ENCODE results near the gene UQCRH.
A peak's percentile ranks its signal among the peaks of the same experiment; 100 is the strongest.
"Not testable (repeated sequence)": the region's sequence is repeated elsewhere in the genome, so short reads cannot be mapped to it uniquely, and the experiment has no call there.

Gene UQCRH

DNA sequence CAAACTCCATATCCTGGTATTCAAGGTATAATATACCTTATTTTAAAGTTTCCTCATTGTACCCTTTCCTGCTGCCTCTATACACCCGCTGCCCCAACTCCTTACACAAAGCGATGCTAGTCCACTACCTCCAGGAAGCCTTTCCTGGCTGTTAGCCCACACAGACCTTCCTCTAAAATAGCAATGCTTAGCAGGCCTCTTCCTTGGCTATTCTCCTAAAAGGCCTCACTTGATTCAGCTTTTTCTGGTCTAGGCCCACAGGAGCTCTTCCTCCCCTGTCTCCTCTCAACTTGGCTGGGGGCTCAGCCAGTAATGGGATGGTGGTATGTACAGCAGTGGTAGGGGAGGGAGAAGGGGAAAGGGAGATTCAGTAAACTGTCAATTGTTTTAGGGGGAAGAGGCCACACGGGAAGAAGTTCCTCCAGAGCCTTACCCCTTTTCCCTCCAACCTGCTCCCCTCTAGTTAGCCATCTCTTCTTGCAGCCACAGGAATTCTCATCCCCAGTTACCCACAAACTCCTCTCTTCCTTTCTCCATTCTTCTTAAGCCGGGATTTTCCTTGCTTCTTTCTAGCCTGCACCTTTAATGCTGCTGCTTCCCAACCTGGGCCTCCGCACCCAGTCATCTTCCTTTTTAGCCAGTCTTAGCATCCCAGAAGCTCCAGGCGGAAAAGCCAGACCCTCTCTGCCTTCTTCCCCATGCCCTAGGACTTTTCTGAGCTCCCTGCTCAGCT lies 2.7 kb upstream of the UQCRH start:
- DNase-seq (ENCODE audit: low spot score), result peak; percentile 20

DNA sequence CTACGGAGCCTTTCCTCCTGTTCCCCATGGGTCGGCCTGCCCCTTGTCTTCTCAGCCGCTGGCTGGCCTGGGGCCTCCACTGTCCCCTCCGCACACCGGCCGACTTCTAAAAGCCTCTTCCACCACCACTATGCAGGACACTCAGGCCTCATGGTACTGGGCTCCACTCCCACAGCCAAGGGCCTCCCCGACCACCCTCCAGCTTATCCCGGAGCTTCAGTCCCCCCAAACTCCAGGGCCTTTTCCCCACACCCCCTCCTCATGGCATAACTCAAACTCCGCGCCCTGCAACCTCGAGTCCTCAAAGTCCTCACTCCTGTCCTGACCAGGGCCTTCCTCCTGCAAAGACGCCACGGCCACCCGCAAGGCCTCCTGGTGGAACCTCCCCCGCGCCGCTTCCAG lies 2.1 kb upstream of the UQCRH start:
- DNase-seq (ENCODE audit: low spot score), result no peak

DNA sequence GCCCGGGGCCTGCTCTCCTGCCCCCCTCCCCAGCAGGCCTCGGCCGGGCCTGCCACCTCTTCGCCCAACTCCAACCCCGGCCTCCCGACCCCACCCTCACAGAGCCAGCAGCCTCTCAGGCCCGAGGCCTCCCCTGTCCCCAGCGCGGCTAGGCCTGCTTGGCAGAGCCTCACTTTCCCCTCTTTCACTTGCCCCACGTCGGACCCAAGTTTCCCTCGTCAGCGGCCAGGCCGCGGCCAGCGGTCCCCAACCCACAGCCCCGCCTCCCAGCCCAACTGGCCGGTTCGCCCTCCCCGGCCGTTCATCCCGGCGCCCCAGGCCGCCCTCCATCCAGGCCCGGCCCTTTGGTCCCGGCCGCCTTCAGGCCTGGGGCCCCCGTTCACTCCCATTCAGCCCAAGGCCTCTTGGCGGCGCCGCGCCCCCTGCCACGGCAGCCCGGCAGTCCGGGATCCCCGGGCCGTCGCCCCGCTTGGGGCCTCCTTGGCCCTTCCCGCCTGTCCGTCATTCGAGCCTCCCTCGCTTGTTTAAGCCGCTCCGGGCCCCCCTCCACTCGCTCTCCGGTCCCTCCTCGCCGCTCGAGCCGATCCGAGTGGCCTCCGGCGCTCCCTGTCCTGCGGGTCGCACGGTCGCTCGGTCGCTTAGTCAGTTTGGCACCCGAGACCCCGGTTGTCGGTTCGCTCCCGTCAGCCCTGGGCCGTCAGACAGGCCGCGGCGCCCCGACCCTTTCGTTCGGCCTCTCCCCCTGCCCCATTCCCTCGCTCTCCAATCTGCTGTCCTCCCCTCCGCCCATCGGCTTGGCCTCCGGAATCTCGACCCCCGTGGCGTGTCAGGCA lies 1.5 kb upstream of the UQCRH start:
- peak; percentile 27 for DNase-seq (ENCODE audit: low spot score)

DNA sequence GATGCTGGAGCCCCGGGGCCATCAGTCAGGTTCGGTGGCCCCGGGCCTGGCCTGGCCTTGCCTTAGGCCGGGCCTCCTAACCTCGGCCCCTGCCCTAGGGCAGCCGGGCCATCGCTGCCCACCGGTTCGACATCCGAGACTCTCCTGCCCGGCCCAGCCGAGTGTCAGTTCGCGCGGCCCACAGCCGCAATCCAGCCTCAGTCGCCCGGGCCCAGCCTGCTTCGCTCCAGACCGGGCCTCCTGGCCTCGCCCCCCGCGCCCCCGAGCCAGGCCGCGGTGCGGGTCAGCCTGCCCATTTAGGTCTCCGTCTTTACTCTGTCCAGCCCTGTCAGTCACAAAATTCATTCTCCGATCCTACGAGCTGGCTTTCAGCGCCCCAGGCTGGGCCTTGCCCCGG lies 859 bp upstream of the UQCRH start:
- peak; percentile 18 for DNase-seq (ENCODE audit: low spot score)

DNA sequence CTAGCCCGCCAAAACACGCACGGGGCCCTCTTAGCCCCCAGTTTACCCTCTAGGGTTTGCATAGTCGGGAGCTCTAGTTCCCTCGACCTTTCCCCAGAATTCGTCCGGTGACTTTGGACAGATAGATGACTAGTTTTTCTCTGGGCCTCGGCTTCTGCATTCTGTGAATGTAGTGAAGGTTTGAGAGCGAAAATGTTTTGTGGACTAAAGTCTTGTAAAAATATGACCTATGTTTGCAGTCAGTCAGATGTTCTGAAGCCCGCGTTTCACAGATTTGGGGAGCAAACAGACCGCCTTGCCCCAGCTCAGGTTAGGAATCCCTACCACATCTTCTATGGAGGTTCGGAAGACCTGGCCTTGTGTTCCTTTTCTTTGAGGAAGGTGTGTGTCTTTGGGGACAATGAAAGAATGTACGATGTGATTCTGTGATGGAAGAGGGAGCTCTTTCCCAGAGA lies 401 bp downstream of the UQCRH start:
- no peak for DNase-seq (ENCODE audit: low spot score)

DNA sequence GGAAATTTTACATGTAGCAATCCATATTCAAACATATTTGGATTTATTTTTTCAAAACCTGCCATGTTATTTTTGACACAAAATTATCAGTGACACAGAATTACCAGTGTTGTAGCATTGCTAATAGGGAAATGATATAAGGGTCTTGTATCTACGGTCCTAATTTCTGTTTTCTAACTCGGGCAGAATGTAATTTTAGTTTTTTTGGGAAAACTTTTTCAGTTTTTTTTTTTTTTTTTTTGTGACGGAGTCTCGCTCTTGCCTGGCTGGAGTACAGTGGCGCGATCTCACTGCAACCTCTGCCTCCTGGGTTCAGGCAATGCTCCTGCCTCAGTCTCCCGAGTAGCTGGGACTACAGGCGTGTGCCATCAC lies 2.6 kb downstream of the UQCRH start:
- no peak for DNase-seq (ENCODE audit: low spot score)

DNA sequence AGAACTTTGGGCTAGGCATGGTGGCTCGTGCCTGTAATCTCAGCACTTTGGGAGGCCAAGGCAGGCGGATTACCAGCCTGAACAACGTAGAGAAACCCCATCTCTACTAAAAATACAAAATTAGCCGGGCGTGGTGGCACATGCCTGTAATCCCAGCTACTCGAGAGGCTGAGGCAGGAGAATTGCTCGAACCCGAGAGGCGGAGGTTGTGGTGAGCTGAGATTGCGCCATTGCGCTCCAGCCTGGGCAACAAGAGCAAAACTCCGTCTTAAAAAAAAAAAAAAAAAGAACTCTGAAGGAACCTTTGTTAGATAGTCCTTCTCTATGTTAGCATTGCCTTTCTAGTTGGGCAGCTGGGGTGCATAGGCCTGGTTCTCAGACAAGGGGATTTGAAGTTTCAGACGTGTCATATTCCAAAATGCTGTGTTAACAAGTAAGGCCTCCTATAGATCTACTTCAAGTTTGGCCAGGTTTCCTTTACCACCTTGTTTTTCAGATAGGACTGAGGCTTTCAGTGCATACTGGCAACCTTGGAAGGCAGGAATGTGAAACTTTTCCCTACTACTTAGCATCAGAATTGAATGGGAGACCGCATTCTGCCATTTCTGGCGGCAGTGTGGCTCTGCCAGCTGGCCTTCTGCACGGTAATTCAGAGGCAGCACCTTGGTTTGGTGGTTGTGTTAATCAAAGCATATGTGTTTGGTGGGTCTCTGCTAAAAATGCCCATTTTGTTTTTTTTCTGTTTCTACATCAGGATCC lies 6.1 kb downstream of the UQCRH start:
- DNase-seq (ENCODE audit: low spot score), result no peak

DNA sequence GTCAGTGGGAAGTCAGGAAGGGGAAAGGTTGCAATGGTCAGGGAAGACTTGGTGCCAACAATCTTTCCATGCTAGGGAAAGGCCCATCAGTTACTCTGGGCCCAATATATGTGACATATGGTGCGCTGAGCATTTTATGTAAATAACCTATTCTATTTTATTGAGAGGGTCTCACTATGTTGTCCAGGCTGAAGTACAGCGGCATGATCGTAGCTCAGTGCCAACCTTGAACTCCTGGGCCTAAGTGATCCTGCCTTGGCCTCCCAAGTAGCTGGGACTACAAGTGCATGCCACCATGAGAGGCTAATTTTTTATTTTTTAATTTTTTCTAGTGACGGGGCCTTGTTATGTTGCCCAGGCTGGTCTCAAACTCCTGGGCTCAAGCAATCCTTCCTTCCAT lies 6.8 kb downstream of the UQCRH start:
- DNase-seq (ENCODE audit: low spot score), result no peak

DNA sequence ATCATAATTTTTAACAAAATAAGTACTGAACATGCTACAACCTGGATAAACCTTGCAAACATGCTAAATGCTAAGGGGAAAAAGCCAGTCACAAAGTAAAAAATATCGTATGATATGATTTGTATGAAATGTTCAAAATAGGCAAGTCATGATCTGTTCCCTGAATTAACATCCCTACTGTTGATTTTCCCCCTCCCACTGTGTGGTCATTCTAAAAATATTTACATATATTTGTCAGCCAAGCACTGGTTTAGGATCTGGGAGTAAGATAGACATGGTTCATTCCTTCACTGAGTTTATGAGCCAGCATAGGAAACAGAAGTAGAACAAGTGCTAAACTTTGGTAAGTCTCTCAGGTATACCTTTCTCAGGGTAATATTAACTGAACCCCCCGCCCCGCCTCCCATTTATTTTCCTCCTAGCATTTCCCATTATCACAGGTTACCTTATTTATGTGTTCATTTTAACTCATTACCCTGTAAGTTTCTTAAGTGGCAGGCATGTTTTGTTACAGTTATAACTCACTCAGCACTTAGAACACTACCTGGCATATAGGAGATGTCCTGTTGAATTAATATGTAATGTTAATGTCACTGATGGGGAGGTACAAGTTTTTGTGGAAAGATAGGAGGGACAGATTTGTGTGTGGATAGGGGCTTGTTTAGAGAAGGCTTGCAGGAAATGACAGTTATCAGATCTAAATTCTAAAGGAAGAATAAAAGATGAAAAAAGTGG lies 12.3 kb downstream of the UQCRH start:
- DNase-seq (ENCODE audit: low spot score), result no peak

DNA sequence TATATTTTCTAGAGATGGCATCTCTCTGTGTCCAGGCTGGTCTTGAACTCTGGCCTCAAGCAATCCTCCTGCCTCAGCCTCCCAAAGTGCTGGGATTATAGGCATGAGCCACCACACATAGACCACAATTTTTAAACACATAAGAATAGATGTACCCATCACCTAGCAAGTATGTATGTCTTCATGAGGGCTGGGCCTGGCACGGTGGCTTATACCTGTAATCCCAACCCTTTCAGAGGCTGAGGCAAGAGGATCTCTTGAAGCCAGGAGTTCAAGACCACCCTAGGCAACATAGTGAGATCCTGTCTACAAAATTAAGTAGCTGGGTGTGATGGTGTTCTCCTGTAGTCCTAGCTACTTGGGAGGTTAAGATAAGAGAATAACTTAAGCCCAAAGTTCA lies 13.8 kb downstream of the UQCRH start:
- no peak for DNase-seq (ENCODE audit: low spot score)

DNA sequence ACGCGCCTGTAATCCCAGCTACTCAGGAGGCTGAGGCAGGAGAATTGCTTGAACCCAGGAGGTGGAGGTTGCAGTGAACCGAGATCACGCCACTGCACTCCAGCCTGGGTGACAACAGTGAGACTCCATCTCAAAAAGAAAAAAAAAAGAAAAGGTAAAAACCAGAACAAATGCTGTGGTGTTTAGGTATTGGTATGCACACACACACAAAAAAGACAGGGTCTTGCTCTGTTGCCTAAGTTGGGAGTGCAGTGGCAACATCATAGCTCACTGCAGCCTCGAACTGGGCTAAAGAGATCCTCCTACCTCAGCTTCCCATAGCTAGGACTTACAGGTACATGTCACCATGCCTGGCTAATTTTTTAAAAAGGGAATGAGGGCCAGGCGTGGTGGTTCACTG lies 15.8 kb downstream of the UQCRH start:
- not testable (repeated sequence) for DNase-seq (ENCODE audit: low spot score)

DNA sequence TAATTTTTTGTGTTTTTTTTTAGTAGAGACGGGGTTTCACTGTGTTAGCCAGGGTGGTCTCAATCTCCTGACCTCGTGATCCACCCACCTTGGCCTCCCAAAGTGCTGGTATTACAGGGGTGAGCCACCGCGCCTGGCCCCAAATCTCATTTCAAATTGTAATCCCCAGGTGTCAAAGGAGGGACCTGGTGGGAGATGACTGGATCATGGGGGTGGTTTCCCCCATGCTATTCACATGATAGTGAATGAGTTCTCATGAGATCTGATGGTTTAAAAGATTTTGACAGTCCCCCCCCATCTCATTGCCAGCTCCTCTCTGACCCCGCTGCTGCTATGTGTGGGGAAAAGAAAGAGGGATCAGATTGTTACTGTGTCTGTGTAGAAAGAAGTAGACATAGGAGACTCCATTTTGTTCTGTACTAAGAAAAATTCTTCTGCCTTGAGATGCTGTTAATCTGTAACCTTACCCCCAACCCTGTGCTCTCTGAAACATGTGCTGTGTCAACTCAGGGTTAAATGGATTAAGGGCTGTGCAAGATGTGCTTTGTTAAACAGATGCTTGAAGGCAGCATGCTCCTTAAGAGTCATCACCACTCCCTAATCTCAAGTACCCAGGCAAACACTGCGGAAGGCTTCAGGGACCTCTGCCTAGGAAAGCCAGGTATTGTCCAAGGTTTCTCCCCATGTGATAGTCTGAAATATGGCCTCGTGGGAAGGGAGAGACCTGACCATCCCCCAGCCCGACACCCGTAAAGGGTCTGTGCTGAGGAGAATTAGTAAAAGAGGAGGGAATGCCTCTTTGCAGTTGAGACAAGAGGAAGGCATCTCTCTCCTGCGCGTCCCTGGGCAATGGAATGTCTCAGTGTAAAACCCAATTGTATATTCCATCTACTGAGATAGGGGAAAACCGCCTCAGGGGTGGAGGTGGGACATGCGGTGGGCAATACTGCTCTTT lies 16.7 kb downstream of the UQCRH start:
- not testable (repeated sequence) for DNase-seq (ENCODE audit: low spot score)

DNA sequence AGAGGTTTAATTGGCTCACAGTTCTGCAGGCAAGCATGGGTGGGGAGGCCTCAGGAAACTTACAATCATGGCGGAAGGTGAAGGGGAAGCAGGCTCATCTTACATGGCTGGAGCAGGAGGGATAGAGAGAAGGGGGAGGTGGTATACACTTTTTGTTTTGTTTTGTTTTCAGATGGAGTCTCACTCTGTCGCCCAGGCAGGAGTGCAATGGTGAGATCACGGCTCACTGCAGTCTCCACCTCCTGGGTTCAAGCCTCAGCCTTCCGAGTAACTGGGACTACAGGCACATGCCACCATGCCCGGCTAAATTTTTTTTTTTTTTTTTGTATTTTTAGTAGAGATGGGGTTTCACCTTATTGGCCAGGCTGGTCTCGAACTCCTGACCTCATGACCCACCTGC lies 18.7 kb downstream of the UQCRH start:
- DNase-seq (ENCODE audit: low spot score), result not testable (repeated sequence)

DNA sequence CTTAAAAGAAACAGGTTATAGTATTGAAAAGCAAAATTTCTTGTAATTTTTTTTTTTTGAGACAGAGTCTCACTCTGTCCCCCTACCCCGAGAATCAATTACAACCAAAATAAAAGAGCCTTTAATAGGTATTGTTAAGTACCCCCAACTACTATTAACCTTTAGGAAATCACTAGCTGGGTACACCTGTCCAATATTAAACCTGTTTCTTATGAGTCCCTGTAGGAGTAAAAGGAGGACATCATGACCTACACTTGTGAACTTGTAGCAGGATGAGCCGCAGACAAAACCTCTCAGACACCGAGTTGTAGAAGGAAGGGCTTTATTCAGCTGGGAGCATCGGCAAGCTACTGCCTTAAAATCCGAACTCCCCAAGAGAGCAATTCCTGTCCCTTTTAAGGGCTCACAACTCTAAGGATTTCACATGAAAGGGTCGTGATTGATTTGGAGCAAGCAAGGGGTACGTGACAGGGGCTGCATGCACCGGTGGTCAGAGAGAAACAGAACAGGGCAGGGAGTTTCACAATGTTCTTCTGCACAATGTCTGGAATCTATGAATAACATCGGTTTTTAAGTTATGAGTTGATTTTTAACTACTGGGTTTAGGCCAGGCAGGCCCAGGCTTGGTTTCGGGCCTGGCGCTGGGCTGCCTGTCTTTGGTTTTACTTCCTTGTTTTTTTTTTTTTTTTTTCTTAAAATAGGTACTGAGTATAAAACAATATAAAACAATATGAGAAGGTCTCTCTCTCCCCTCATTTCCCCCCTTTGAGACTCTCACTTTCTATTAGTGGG lies 22.0 kb downstream of the UQCRH start:
- DNase-seq (ENCODE audit: low spot score), result not testable (repeated sequence)

DNA sequence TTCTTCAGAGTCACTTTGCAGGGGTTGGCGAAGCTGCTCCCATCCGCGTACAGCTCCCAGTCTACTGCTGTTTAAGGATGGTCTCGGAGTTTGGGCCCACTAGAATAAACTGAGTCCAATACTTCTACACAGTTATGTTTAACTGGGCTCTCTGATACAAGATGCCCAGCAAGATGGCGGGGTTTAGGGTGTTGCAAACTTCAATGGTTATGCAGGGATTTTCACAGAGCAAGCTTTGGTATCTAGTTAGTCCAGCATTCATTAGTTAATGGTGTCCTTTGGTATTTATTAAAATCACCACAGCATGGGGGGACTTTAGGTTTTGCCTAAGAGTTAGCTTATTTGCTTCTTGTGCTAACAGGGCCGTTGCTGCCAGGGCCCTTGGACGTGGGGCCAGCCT lies 24.7 kb downstream of the UQCRH start:
- DNase-seq (ENCODE audit: low spot score), result not testable (repeated sequence)

DNA sequence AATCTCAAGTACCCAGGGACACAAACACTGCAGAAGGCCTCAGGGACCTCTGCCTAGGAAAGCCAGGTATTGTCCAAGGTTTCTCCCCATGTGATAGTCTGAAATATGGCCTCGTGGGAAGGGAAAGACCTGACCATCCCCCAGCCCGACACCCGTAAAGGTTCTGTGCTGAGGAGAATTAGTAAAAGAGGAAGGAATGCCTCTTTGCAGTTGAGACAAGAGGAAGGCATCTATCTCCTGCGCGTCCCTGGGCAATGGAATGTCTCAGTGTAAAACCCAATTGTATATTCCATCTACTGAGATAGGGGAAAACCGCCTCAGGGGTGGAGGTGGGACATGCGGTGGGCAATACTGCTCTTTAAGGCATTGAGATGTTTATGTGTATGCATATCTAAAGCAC lies 26.3 kb downstream of the UQCRH start:
- DNase-seq (ENCODE audit: low spot score), result not testable (repeated sequence)

DNA sequence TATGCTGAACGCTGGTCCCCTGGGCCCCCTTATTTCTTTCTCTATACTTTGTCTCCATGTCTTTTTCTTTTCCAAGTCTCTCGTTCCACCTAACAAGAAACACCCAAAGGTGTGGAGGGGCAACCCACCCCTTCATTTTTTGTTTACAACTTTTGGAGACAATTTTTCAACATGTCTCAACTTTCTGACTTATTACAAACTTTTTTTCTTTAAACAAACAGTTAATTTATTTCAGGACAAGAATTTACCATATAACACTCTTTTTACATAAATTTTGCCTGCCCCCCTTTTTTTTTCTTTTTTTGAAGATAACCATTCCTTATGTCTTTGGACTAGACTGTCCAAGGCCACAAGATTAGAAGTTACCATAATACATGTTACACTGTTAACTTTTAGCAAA lies 26.9 kb downstream of the UQCRH start:
- not testable (repeated sequence) for DNase-seq (ENCODE audit: low spot score)

DNA sequence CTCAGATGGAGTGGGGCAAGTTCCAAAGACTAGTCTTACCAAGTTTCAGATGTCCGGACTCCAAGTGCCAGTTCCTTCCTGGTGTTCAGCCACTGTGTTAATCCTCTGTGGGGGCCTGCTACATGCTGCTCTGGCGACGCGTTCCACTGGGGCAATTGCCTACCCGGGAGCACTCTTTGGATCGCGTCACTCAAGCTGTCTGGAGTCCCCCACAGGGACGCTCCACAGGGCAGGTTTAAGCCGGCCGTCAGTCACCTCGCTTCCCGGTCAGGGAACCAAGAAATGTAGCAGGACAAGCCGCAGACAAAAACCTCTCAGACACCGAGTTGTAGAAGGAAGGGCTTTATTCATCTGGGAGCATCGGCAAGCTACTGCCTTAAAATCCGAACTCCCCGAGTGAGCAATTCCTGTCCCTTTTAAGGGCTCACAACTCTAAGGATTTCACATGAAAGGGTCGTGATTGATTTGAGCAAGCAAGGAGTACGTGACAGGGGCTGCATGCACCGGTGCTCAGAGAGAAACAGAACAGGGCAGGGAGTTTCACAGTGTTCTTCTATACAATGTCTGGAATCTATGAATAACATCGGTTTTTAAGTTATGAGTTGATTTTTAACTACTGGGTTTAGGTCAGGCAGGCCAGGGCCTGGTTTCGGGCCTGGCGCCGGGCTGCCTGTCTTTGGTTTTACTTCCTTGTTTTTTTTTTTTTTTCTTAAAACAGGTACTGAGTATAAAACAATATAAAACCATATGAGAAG lies 28.5 kb downstream of the UQCRH start:
- not testable (repeated sequence) for DNase-seq (ENCODE audit: low spot score)

Data from pons (tissue), 1 donor.